Lung (tissue), 12 donors: ENCODE measurements around the gene MPI. TPM values are rescaled to one million over a fixed set of nuclear protein-coding genes. Genes with fewer than 3 reads are reported as not detected.
"Not testable (repeated sequence)": the region's sequence is repeated elsewhere in the genome, so short reads cannot be mapped to it uniquely, and the experiment has no call there.

Experiments used
- ATAC-seq: fragments of 200-7000 bp; cut with Tn5 transposase; one replicate; pipeline ENCODE4 v1.9.1; 2020; ENCODE audit warnings: moderate number of reproducible peaks; ENCODE audit not compliant: insufficient read depth, low FRiP score
- DNase-seq, 3 donors: peaks; one replicate each; pipeline ENCODE4 v3.0.0-alpha.2; 2013 to 2017
- H3K27ac ChIP-seq, 2 donors: one replicate each; pipeline ENCODE4 v1.5.1; 2013; ENCODE audit warnings: mild to moderate bottlenecking in 2 of 2, moderate library complexity in 2 of 2, control low read depth in 1 of 2, inconsistent platforms in 1 of 2, low read depth in 1 of 2, low read length in 1 of 2
- H3K27me3 ChIP-seq, 3 donors: one replicate each; pipeline ENCODE4 v1.5.1; 2013; ENCODE audit warnings: low read length in 2 of 3; ENCODE audit not compliant: control insufficient read depth in 3 of 3, insufficient read depth in 3 of 3
- H3K36me3 ChIP-seq, 4 donors: one replicate each; pipeline ENCODE4 v1.5.1; 2013; ENCODE audit warnings: low read length in 4 of 4, mild to moderate bottlenecking in 1 of 4, moderate library complexity in 1 of 4; ENCODE audit not compliant: control insufficient read depth in 4 of 4, insufficient read depth in 4 of 4
- H3K4me1 ChIP-seq, 5 donors: one replicate each; pipeline ENCODE4 v1.5.1; 2013; ENCODE audit warnings: low read length in 5 of 5, mild to moderate bottlenecking in 2 of 5, moderate library complexity in 1 of 5; ENCODE audit not compliant: control insufficient read depth in 5 of 5, insufficient read depth in 5 of 5
- H3K4me3 ChIP-seq: one replicate; pipeline ENCODE4 v1.5.1; 2013; ENCODE audit warnings: mild to moderate bottlenecking, control low read depth, moderate library complexity
- H3K9ac ChIP-seq, 2 donors: one replicate each; pipeline ENCODE4 v1.5.1; 2013; ENCODE audit warnings: low read length in 2 of 2, control low read depth in 1 of 2; ENCODE audit not compliant: insufficient read depth in 1 of 2
- H3K9me3 ChIP-seq, 4 donors: one replicate each; pipeline ENCODE4 v1.5.1; 2013; ENCODE audit warnings: low read length in 3 of 4, mild to moderate bottlenecking in 1 of 4, moderate library complexity in 1 of 4; ENCODE audit not compliant: control insufficient read depth in 4 of 4, insufficient read depth in 3 of 4
- whole genome bisulfite sequencing, 2 donors: extraction: QIAGEN DNeasy Blood & Tissue Kit; methylation state at CpG; one replicate each; pipeline ENCODE4 v1.1.7; 2013; 5-methylcytosine and 5-hydroxymethylcytosine counted together
- polyA plus RNA-seq, 2 donors: library from polyadenylated mRNA; stranded (reverse); fragments of 200-250 nt; gene quantifications; one replicate each; pipeline ENCODE4 v1.2.1, GENCODE V29; 2013
- total RNA-seq, 2 donors: library from RNA; depleted of rRNA in 1 of 2; stranded (reverse); fragments of >200 nt in 1 of 2; gene quantifications; one replicate each; pipeline ENCODE4 v1.2.1, GENCODE V29; 2014 to 2021
- TF ChIP-seq, protein P1 (sequence below): IDR thresholded peaks from 2 replicates; pipeline ENCODE4 v1.5.1; 2012; ENCODE audit warnings: mild to moderate bottlenecking; ENCODE audit errors: control extremely low read depth, extremely low read depth
- donor health status: control.
- donor health status: control.
- donor health status: Bipolar disorder and iron deficiency.
- donor health status: healthy.
- donor health status: DM: yes; HTN: yes; CAD: no.

The MPI gene
- total and polyA plus RNA-seq, 4 donors: 13.7 to 42.4 (median 30.1) TPM

DNA sequence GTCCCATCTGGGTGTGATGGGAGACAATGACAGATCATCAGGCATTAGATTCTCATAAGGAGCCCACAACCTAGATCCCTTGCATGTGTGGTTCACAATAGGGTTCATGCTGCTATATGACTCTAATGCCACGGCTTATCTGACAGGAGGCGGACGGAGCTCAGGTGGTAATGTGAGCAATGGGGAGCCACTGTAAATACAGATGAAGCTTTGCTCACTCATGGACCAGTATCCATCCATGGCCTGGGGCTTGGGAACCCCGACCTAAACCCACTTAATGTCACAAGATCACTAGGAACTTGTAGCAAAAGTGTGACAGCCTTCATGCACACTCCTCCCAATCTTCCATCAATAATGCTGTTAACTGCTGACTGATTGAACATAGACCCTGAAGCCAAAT lies 18.8 kb downstream of the MPI start:
- Histone ChIP-seq H3K9ac (no peak overlapping the region), H3K4me1 (peaks cover 3 to 20% (median 9%) of the 10 kb centered on the region in 5 donors), H3K27ac (no peak overlapping the region), H3K9me3 (no peaks in the 10 kb centered on the region), H3K4me3 (no peak overlapping the region), H3K36me3 (peaks cover 10 to 20% (median 14%) of the 10 kb centered on the region in 4 donors), H3K27me3 (no peaks in the 10 kb centered on the region)
- WGBS, 2 donors: 93% methylated on average over 4 of the region's 4 CpGs
- TF ChIP-seq, protein P1, sequence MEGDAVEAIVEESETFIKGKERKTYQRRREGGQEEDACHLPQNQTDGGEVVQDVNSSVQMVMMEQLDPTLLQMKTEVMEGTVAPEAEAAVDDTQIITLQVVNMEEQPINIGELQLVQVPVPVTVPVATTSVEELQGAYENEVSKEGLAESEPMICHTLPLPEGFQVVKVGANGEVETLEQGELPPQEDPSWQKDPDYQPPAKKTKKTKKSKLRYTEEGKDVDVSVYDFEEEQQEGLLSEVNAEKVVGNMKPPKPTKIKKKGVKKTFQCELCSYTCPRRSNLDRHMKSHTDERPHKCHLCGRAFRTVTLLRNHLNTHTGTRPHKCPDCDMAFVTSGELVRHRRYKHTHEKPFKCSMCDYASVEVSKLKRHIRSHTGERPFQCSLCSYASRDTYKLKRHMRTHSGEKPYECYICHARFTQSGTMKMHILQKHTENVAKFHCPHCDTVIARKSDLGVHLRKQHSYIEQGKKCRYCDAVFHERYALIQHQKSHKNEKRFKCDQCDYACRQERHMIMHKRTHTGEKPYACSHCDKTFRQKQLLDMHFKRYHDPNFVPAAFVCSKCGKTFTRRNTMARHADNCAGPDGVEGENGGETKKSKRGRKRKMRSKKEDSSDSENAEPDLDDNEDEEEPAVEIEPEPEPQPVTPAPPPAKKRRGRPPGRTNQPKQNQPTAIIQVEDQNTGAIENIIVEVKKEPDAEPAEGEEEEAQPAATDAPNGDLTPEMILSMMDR: no peak
- DNase-seq: no peak
- no peak for ATAC-seq

DNA sequence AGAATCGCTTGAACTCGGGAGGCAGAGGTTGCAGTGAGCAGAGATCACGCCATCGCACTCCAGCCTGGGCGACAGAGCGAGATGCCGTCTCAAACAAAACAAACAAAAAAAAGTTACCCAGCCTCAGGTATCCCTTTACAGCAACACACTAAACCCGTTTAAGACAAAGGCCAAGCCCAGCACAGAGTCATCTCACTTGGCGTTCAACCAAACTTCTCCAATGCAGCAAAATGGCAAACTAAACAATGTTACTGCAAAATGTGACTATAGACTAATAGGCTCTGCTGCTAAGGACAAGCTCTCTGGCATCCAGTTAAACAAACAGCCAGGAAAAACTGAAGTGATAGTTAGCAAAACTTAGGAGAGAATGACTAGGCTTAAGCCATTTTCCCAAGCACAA lies 23.2 kb downstream of the MPI start:
- DNase-seq (no peak), ATAC-seq (no peak)
- Histone ChIP-seq H3K27ac (no peak overlapping the region), H3K4me1 (no peaks in the 10 kb centered on the region), H3K9ac (no peak overlapping the region), H3K9me3 (no peaks in the 10 kb centered on the region), H3K4me3 (no peak overlapping the region), H3K36me3 (peaks cover 5 to 26% (median 15%) of the 10 kb centered on the region in 4 donors), H3K27me3 (no peaks in the 10 kb centered on the region)
- TF ChIP-seq, protein P1: no peak
- WGBS, 2 donors: 90 to 92% methylated on average over 9 of the region's 9 CpGs

DNA sequence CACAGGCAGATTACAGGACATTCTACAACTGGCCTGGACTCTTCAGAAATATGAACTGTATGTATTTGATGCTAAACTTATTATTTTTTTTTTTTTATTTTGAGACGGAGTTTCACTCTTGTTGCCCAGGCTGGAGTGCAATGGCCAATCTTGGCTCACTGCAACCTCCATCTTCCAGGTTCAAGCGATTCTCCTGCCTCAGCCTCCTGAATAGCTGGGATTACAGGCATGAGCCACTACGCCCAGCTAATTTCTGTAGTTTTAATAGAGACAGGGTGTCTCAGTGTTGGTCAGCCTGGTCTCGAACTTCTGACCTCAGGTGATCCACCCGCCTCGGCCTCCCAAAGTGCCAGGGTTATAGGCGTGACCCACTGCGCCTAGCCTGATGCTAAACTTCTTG lies 24.0 kb downstream of the MPI start:
- H3K36me3 ChIP-seq: peaks cover 9 to 31% (median 19%) of the 10 kb centered on the region in 4 donors
- not testable (repeated sequence) for H3K4me3 ChIP-seq, H3K27ac ChIP-seq, H3K4me1 ChIP-seq, ATAC-seq, H3K27me3 ChIP-seq, H3K9ac ChIP-seq, H3K9me3 ChIP-seq, DNase-seq
- 97% methylated on average over 8 of the region's 8 CpGs for WGBS, 2 donors

DNA sequence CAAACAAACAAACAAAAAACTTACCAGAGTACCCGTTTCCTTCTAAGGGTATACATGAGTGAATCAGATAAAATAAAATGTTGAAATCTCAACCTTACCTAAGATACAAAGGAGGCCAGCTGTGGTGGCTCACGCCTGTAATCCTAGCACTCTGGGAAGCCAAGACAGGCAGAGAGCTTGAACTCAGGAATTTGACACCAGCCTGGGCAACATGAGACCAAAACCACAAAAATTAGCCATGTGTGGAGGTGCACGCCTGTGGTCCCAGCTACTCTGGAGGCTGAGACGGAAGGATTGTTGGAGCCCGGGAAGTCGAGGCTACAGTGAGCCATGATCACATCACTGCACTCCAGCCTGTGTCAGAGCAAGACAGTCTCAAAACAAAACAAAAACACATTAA lies 27.8 kb downstream of the MPI start:
- TF ChIP-seq, protein P1: no peak
- WGBS, 2 donors: 92 to 98% methylated on average over 6 of the region's 6 CpGs
- H3K27ac ChIP-seq: no peak overlapping the region
- no peaks in the 10 kb centered on the region for H3K9me3 ChIP-seq
- no peak overlapping the region for H3K4me3 ChIP-seq
- peaks cover 13 to 49% (median 26%) of the 10 kb centered on the region in 4 donors for H3K36me3 ChIP-seq
- ATAC-seq (no peak), DNase-seq (no peak)
- H3K27me3 ChIP-seq: no peaks in the 10 kb centered on the region
- H3K9ac ChIP-seq: no peak overlapping the region
- no peaks in the 10 kb centered on the region for H3K4me1 ChIP-seq
